DOHH2 (cell line): ENCODE data around the gene IGSF22.

Experiments used
- H3F3A ChIP-seq: fragments of 200-600 bp; sonication (generic), shearing (Covaris generic); 2 replicates; pipeline ENCODE4 v1.6.0; 2016; ENCODE audit warnings: antibody characterized with exemption, mild to moderate bottlenecking; ENCODE audit not compliant: control insufficient read depth, insufficient read depth
- H3K27ac ChIP-seq: fragments of 200-600 bp; sonication (generic); 2 replicates; pipeline ENCODE4 v1.5.1; 2014; ENCODE audit warnings: low read depth, mild to moderate bottlenecking, low read length, moderate library complexity
- H3K27me3 ChIP-seq: fragments of 200-600 bp; sonication (generic); 2 replicates; pipeline ENCODE4 v1.6.1; 2014; ENCODE audit warnings: mild to moderate bottlenecking, low read length, mixed read lengths; ENCODE audit not compliant: control insufficient read depth
- H3K36me3 ChIP-seq: fragments of 200-600 bp; sonication (generic); 2 replicates; pipeline ENCODE4 v1.6.1; 2014; ENCODE audit warnings: mild to moderate bottlenecking, low read length, moderate library complexity, mixed read lengths; ENCODE audit not compliant: control insufficient read depth
- H3K4me1 ChIP-seq: fragments of 200-600 bp; sonication (generic); 2 replicates; pipeline ENCODE4 v1.6.1; 2014; ENCODE audit warnings: mild to moderate bottlenecking, low read length, mixed read lengths; ENCODE audit not compliant: control insufficient read depth
- H3K4me2 ChIP-seq: fragments of 200-600 bp; sonication (generic); 2 replicates; pipeline ENCODE4 v1.6.0; 2014; ENCODE audit warnings: mild to moderate bottlenecking, low read length, moderate library complexity
- H3K4me3 ChIP-seq: fragments of 200-600 bp; sonication (generic); 2 replicates; pipeline ENCODE4 v1.5.1; 2014; ENCODE audit warnings: mild to moderate bottlenecking, low read length, mixed read lengths
- H3K79me2 ChIP-seq: fragments of 200-600 bp; sonication (generic); 2 replicates; pipeline ENCODE4 v1.6.1; 2014; ENCODE audit warnings: mild to moderate bottlenecking, low read length, mixed read lengths; ENCODE audit not compliant: control insufficient read depth
- H3K9me2 ChIP-seq: fragments of 200-600 bp; sonication (generic); replicated peaks from 2 replicates; pipeline ENCODE4 v1.6.1; 2014; ENCODE audit warnings: mild to moderate bottlenecking, low read length, mixed read lengths; ENCODE audit not compliant: control insufficient read depth
- H3K9me3 ChIP-seq: fragments of 200-600 bp; sonication (generic); 2 replicates; pipeline ENCODE4 v1.6.1; 2014; ENCODE audit warnings: antibody characterized with exemption, low read length, mixed read lengths; ENCODE audit not compliant: control insufficient read depth, insufficient read depth
- H4K20me1 ChIP-seq: fragments of 200-600 bp; sonication (generic); 2 replicates; pipeline ENCODE4 v1.6.0; 2014; ENCODE audit warnings: low read depth, mild to moderate bottlenecking, antibody characterized with exemption, low read length, moderate library complexity; ENCODE audit not compliant: control insufficient read depth, insufficient read depth
- EZH2phosphoT487 ChIP-seq: fragments of 200-600 bp; sonication (generic); IDR thresholded peaks from 2 replicates; pipeline ENCODE4 v1.6.1; 2017; ENCODE audit warnings: borderline replicate concordance, mild to moderate bottlenecking, antibody characterized with exemption, low read length, moderate library complexity, mixed read lengths
- TF ChIP-seq, protein P1 (sequence below): fragments of 200-600 bp; sonication (generic); IDR thresholded peaks from one replicate; pipeline ENCODE4 v1.5.1; 2014; ENCODE audit warnings: antibody characterized with exemption, mild to moderate bottlenecking, low read depth, low read length; ENCODE audit not compliant: poor library complexity, severe bottlenecking

The IGSF22 gene

GRCh38 chr11:18703001-18703763, 22.8 kb downstream of the IGSF22 start:
- Histone ChIP-seq H4K20me1 (no peaks in the 10 kb centered on the region), H3K27ac (no peak overlapping the region), H3K4me3 (no peak overlapping the region), H3K36me3 (no peaks in the 10 kb centered on the region), H3K4me1 (peaks cover 22% of the 10 kb centered on the region), H3K27me3 (peaks cover 34% of the 10 kb centered on the region), H3K4me2 (no peak overlapping the region), H3K9me2 (no peaks in the 10 kb centered on the region), H3K79me2 (no peaks in the 10 kb centered on the region), H3K9me3 (no peaks in the 10 kb centered on the region), H3F3A (no peaks in the 10 kb centered on the region)
- no peak for TF ChIP-seq EZH2phosphoT487
- TF ChIP-seq, protein P1, sequence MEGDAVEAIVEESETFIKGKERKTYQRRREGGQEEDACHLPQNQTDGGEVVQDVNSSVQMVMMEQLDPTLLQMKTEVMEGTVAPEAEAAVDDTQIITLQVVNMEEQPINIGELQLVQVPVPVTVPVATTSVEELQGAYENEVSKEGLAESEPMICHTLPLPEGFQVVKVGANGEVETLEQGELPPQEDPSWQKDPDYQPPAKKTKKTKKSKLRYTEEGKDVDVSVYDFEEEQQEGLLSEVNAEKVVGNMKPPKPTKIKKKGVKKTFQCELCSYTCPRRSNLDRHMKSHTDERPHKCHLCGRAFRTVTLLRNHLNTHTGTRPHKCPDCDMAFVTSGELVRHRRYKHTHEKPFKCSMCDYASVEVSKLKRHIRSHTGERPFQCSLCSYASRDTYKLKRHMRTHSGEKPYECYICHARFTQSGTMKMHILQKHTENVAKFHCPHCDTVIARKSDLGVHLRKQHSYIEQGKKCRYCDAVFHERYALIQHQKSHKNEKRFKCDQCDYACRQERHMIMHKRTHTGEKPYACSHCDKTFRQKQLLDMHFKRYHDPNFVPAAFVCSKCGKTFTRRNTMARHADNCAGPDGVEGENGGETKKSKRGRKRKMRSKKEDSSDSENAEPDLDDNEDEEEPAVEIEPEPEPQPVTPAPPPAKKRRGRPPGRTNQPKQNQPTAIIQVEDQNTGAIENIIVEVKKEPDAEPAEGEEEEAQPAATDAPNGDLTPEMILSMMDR, result no peak

DNA sequence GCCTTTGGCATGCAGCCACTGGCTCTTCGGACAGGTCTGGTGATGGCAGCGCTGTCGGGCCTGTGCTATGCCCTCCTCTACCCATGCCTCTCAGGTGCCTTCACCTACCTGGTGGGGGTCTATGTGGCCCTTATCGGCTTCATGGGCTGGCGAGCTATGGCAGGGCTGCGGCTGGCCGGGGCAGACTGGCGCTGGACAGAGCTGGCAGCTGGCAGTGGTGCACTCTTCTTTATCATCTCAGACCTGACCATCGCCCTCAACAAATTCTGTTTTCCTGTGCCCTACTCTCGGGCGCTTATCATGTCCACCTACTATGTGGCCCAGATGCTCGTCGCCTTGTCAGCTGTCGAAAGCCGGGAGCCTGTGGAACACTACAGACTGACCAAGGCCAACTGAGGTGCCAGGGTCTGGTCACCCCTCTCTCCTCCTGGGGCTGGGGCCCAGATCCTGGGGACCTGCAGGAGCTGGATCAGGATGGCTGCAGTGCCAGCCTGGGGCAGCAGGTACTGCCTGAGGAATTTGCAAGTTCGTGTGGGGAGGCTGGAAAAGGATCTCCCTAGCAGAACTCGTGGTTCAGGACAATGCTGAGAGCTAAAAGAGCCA, 24.3 kb downstream of the IGSF22 start:
- Histone ChIP-seq H3K4me2 (no peak overlapping the region), H3K27ac (no peak overlapping the region), H3K9me3 (no peaks in the 10 kb centered on the region), H3K9me2 (no peaks in the 10 kb centered on the region), H3K79me2 (no peaks in the 10 kb centered on the region), H3K36me3 (no peaks in the 10 kb centered on the region), H4K20me1 (no peaks in the 10 kb centered on the region), H3K27me3 (peaks cover 35% of the 10 kb centered on the region), H3K4me1 (peaks cover 20% of the 10 kb centered on the region), H3K4me3 (no peak overlapping the region), H3F3A (no peaks in the 10 kb centered on the region)
- no peak for TF ChIP-seq EZH2phosphoT487
- TF ChIP-seq, protein P1, result no peak

GRCh38 chr11:18700872-18701271, 25.1 kb downstream of the IGSF22 start:
- H3K4me1 ChIP-seq, result peaks cover 14% of the 10 kb centered on the region
- H3K9me2 ChIP-seq, result no peaks in the 10 kb centered on the region
- TF ChIP-seq EZH2phosphoT487, result no peak
- TF ChIP-seq, protein P1, result no peak
- H3K27ac ChIP-seq, result no peak overlapping the region
- H3K27me3 ChIP-seq, result peaks cover 32% of the 10 kb centered on the region
- no peaks in the 10 kb centered on the region for H4K20me1 ChIP-seq
- no peaks in the 10 kb centered on the region for H3K79me2 ChIP-seq
- no peak overlapping the region for H3K4me2 ChIP-seq
- no peak overlapping the region for H3K4me3 ChIP-seq
- H3K36me3 ChIP-seq, result no peaks in the 10 kb centered on the region
- H3K9me3 ChIP-seq, result no peaks in the 10 kb centered on the region
- H3F3A ChIP-seq, result no peaks in the 10 kb centered on the region
